Measurements from ENCODE around the gene ARSG.
"Not testable (repeated sequence)": the region's sequence is repeated elsewhere in the genome, so short reads cannot be mapped to it uniquely, and the experiment has no call there.

ARSG gene

GRCh38 chr17:68290955-68291835 is at the start of gene ARSG, which contains the start of gene SLC16A6:
TSS of gene ARSG (plus strand) at chr17:68291495. CDS start at chr17:68307494, 15,999 bp downstream.
TSS of gene SLC16A6 (minus strand) at chr17:68291127. CDS start at chr17:68278320, 12,807 bp downstream.
- no peak for DNase-seq (ENCODE audit: low read depth)

GRCh38 chr17:68246271-68247028 is 44.8 kb upstream of the ARSG start:
- DNase-seq (ENCODE audit: low read depth), result no peak

DNA sequence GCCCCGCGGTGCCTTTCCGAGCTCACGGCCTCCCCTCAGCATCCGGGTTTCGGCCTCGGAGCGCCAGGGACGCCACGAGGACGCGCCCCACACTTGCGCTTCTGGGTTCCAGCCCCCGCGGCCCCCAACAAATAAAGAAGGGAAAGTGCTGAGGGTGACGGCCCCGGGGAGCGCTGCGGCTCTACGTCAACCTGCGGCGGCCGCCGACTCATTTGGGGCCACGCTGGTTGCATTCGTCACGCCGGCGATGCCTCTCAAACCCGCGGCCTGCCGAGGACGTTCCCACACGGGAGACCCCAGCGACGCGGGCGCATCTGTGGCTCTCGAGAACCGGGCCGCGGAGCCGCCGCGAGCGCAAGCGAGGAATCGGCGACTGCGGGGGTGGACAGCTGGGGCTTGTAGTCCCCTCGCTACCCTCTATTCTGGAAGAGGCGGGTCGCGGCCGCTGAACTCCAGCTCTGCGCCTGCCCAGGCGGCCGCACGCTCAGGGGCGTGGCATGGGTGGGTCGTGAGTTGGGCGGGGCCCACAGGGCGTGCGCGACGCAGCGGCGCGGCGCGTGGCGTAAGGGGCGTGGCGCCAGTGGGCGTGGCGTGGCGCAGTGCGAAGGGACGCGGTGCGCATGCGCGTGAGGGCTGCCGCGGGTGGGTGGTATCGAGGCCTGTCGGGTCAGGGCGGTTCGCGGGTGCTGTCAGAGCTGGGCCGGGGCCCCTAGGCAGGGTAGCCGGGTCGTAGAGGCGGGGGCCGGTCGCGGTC is 43.7 kb upstream of the ARSG start, which contains the start of gene AMZ2:
Gene AMZ2, plus strand, starts transcription at position 599 of the 754 bp plus-strand sequence. CDS start 2,145 bp downstream, outside the sequence.
- DNase-seq (ENCODE audit: low read depth), result peak; percentile 86

GRCh38 chr17:68248199-68248825 is 43.0 kb upstream of the ARSG start:
- DNase-seq (ENCODE audit: low read depth), result peak; percentile 48

- no peak for DNase-seq (ENCODE audit: low read depth)
Measured at GRCh38 chr17:68248891-68249290, 42.4 kb upstream of the ARSG start.

DNA sequence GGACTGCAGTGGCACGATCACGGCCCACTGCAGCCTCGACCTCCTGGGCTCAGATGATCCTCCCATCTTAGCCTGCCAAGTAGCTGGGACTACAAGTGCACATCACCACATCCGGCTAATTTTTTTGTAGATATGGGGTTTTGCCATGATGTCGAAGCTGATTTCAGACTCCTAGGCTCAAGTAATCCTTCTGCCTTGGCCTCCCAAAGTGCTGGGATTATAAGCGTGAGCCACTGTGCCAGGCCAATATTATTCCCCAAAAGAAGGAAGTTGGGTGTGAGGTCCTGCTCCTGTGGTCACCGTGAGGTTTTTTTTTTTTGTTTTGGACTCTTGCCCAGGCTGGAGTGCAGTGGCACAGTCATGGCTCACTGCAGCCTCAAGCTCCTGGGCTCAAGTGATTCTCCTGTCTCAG is 41.9 kb upstream of the ARSG start:
- no peak for DNase-seq (ENCODE audit: low read depth)

- DNase-seq (ENCODE audit: low read depth), result not testable (repeated sequence)
Measured at GRCh38 chr17:68253426-68253825, 37.9 kb upstream of the ARSG start.

DNA sequence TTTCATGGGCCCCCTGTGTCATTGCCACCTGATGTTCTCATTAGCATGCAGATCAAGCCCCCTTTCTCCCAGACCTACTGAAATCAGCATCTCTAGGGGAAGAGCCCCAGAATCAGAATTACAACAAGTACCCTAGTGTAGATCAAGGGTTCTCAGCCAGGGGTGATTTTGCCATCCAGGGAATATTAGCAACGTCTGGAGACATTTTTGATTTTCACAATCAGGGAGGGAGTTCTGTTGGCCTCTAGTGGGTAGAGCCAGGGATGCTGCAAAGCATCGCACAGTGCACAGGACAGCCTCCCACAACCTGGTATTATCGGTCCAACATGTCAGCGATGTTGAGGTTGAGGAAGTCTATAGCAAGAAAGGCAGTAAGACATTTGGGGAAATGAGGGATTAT is 36.1 kb upstream of the ARSG start:
- DNase-seq (ENCODE audit: low read depth), result no peak

GRCh38 chr17:68255731-68256538 is 35.4 kb upstream of the ARSG start:
- no peak for DNase-seq (ENCODE audit: low read depth)

DNA sequence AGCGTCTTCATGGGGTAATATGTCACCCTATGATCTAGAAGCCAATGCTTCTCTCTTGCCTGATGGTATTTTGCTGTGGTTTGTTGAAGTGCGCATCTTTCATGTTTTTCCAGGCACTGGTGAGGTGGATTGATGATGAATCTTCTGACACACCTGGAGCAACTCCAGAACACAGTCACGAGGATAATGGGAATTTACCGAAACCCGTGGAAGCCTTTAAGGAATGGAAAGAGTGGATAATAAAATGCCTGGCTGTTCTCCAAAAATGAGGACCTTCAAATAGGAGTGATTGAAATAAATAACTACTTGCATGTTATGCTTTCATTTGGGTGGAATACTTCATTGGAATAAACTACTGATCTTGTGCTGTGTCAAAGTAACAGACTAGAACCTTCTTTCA is 34.6 kb upstream of the ARSG start:
- not testable (repeated sequence) for DNase-seq (ENCODE audit: low read depth)

- DNase-seq (ENCODE audit: low read depth), result no peak
Measured at GRCh38 chr17:68257934-68258333, 33.4 kb upstream of the ARSG start.

DNA sequence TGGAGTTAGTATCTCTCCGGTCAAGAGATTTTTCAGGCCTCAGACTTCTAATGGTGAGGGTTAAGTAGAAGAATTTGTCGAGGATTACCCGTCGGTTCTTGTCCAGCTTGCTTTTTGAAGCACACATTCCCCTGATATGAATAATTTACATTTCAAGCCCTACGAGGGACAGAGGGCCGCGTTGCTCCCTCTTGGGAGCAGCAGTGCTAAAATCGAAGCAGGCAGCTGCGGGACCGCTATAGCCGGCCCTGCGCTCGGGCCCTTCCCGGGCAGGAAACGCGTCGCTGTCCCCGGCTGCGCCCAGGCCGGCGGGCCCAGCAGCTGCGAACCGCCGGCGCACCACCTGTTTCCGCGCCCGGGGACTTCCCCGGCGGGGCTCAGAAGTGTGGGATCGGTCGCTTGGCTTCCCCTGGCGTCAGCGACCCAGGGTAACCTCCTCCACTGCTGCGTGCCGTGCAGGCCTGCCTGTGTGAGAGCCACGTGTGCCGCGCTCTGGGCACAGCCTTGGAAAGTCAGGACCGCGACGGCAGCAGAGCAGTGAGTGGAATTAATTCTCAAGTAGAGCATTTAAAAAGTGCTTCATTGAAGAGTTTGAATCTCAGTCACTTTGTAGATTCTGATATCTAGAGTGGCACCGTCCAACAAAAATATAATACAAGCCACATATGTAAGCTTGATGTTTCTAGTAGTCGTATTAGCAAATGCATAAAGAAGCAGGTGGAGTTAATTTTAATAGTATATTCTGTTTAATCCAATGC is 32.2 kb upstream of the ARSG start:
- DNase-seq (ENCODE audit: low read depth), result peak; percentile 11

- DNase-seq (ENCODE audit: low read depth), result not testable (repeated sequence)
Measured at GRCh38 chr17:68259648-68259951, 31.7 kb upstream of the ARSG start.

DNA sequence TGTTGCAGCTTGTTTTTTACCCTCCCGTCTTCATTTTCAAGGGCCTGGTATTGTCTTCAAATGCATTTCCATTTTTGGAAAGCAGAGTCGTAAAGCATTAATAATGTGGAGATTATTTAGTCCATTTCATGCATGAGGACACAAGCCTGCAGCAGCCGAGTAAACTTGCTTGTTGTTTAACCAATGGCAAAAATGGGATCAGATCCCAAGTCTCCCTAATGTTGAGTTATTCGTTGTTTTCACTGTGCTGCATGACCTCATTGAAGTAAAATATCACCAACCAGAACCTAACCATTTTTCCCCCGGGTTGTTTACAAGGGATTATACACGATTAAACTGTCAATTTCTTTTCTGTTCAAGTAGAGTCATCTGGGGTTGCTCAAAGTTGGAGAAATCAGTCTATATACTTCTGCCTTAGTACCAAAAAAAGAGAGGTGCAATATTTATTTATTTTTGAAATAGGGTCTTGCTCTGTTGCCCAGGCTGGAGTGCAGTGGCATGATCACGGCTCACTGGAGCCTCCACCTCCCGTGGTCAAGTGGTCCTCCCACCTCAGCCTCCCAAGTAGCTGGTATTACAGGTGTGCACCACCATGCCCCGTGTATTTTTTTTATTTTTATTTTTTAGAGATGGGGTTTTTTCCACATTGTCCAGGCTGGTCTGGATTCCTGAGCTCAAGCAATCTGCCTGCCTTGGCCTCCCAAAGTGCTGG is 31.1 kb upstream of the ARSG start:
- DNase-seq (ENCODE audit: low read depth), result no peak

DNA sequence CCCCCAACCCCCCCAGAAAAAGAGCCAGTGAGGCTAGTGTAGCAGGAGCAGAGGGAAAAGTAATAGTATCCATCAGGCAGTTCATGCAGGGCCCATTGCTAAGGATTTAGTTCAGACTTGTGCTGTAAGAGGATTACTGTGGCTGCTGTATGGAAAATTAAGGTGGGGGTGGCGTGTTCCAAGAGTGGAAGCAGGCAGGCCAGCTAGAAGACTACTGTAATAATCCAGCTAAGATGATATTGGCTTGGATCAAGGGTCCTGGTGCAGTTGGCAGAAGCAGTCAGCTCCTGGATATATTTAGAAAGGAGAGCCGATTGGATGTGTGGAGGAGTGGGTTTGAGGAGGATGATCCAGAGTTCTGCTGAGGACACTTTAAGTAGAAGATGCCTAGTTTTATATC is 28.8 kb upstream of the ARSG start:
- not testable (repeated sequence) for DNase-seq (ENCODE audit: low read depth)

GRCh38 chr17:68263101-68263681 is 28.1 kb upstream of the ARSG start:
- not testable (repeated sequence) for DNase-seq (ENCODE audit: low read depth)

- not testable (repeated sequence) for DNase-seq (ENCODE audit: low read depth)
Measured at GRCh38 chr17:68265833-68266232, 25.5 kb upstream of the ARSG start.

DNA sequence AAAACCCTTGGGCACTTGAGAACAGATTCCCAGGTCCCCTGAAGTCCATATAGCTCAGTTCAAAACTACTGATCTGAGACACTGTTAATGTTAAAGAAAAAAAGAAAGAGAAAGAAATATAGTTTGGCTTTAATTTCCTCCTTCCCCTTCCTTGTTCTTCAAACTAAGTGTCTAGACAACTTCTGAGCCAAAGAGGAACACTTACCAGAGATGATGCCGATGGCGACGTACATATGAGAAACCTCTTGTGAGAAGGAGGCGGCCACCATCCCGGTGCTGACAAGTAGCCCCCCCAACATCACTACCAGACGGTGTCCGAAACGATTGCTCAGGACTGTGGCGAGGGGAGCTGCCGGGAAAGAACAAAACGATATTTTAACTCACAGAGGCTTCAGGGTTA is 17.6 kb upstream of the ARSG start:
- DNase-seq (ENCODE audit: low read depth), result no peak

DNA sequence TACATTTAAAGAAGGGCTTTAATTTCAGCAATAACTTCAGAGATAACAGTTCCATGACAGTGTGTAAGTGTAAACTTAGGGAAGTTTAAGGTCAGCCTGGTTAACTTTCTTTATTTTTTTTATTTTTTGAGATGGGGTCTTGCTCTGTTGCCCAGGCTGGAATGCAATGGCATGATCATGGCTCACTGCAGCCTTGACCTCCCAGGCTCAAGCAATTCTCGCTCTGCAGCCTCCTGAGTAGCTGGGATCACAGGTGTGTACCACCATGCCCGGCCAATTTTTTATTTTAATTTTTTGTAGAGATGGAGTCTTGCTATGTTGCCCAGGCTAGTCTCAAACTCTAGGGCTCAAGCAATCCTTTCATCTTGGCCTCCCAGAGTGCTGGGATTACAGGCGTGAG is 15.0 kb upstream of the ARSG start:
- DNase-seq (ENCODE audit: low read depth), result not testable (repeated sequence)

Data from GM04504 (cell line).